ENCODE data around the gene PACS1.

PACS1 gene

DNA sequence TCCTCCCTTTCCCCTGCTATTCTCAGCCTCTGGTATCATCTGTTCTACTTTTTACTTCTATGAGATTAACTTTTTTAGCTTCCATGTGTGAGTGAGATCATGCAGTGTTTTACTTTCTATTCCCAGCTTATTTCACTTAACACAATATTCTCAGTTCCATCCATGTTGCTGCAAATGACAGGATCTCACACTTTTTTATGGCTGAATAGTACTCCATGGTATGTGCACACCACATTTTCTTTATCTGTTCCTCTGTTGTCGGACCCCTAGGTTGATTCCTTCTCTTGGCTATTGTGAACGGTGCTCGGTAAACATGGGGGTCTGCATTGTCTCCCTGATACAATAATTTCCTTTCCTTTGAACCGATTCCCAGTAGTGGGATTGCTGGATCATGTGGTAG is 117.4 kb downstream of the PACS1 start:
- TF ChIP-seq PAX5 (IDR thresholded peaks at IDR 0.05; ENCODE audit: insufficient read depth, low read length, severe bottlenecking): no peak
- TF ChIP-seq POU2F2 (IDR thresholded peaks at IDR 0.05; ENCODE audit: low read depth, low read length): no peak
- TF ChIP-seq TAF1 (IDR thresholded peaks at IDR 0.05; ENCODE audit: low read depth, low read length): no peak
- TF ChIP-seq SPI1 (IDR thresholded peaks at IDR 0.05; ENCODE audit: low read depth, low read length): no peak
- no peak for TF ChIP-seq POLR2AphosphoS5 (IDR thresholded peaks at IDR 0.05; ENCODE audit: low read depth, low read length)
- TF ChIP-seq POLR2A (IDR thresholded peaks at IDR 0.05; ENCODE audit: low read depth, low read length): no peak
- FAIRE-seq (no peak), DNase-seq (ENCODE audit: insufficient read length, low spot score) (no peak)

DNA sequence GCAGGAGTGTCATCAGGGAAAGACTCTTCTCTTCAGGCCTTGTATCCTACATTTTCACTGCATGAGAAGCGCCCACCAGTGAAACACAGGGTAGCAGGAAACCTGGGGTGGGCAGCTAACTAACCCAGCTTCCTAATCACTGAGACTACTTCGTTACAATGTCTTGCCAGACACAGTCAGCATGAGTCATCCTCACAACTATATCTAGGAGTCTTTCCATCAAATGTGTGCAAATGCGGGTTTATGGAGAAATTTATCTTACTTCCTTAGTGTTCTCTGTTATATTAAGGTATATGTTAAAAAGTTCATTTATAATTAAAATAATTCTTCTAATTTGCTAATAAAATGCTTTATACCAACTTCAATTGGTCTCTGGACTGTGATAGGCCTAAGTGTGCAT is 118.5 kb downstream of the PACS1 start:
- no peak for DNase-seq (ENCODE audit: insufficient read length, low spot score)
- no peak for TF ChIP-seq TAF1 (IDR thresholded peaks at IDR 0.05; ENCODE audit: low read depth, low read length)
- TF ChIP-seq PAX5 (IDR thresholded peaks at IDR 0.05; ENCODE audit: insufficient read depth, low read length, severe bottlenecking): no peak
- TF ChIP-seq POU2F2 (IDR thresholded peaks at IDR 0.05; ENCODE audit: low read depth, low read length): no peak
- TF ChIP-seq POLR2A (IDR thresholded peaks at IDR 0.05; ENCODE audit: low read depth, low read length): no peak
- no peak for TF ChIP-seq POLR2AphosphoS5 (IDR thresholded peaks at IDR 0.05; ENCODE audit: low read depth, low read length)
- TF ChIP-seq SPI1 (IDR thresholded peaks at IDR 0.05; ENCODE audit: low read depth, low read length): no peak

GRCh38 chr11:66189031-66189745 is 119.1 kb downstream of the PACS1 start:
- no peak for DNase-seq (ENCODE audit: insufficient read length, low spot score)
- TF ChIP-seq PAX5 (IDR thresholded peaks at IDR 0.05; ENCODE audit: insufficient read depth, low read length, severe bottlenecking): no peak
- no peak for TF ChIP-seq POU2F2 (IDR thresholded peaks at IDR 0.05; ENCODE audit: low read depth, low read length)
- TF ChIP-seq POLR2AphosphoS5 (IDR thresholded peaks at IDR 0.05; ENCODE audit: low read depth, low read length): no peak
- TF ChIP-seq POLR2A (IDR thresholded peaks at IDR 0.05; ENCODE audit: low read depth, low read length): no peak
- no peak for TF ChIP-seq TAF1 (IDR thresholded peaks at IDR 0.05; ENCODE audit: low read depth, low read length)
- TF ChIP-seq SPI1 (IDR thresholded peaks at IDR 0.05; ENCODE audit: low read depth, low read length): no peak
- no peak for FAIRE-seq

More for the DNA sequence above, 118.5 kb downstream of the PACS1 start:
- FAIRE-seq: no peak

GRCh38 chr11:66190786-66191185 is 120.7 kb downstream of the PACS1 start:
- FAIRE-seq (no peak), DNase-seq (ENCODE audit: insufficient read length, low spot score) (no peak)
- no peak for TF ChIP-seq POLR2A (IDR thresholded peaks at IDR 0.05; ENCODE audit: low read depth, low read length)
- TF ChIP-seq SPI1 (IDR thresholded peaks at IDR 0.05; ENCODE audit: low read depth, low read length): no peak
- no peak for TF ChIP-seq POLR2AphosphoS5 (IDR thresholded peaks at IDR 0.05; ENCODE audit: low read depth, low read length)
- TF ChIP-seq PAX5 (IDR thresholded peaks at IDR 0.05; ENCODE audit: insufficient read depth, low read length, severe bottlenecking): no peak
- TF ChIP-seq TAF1 (IDR thresholded peaks at IDR 0.05; ENCODE audit: low read depth, low read length): no peak
- no peak for TF ChIP-seq POU2F2 (IDR thresholded peaks at IDR 0.05; ENCODE audit: low read depth, low read length)

GRCh38 chr11:66192181-66192863 is 122.2 kb downstream of the PACS1 start:
- DNase-seq (ENCODE audit: insufficient read length, low spot score) (no peak), FAIRE-seq (no peak)
- no peak for TF ChIP-seq POU2F2 (IDR thresholded peaks at IDR 0.05; ENCODE audit: low read depth, low read length)
- no peak for TF ChIP-seq POLR2A (IDR thresholded peaks at IDR 0.05; ENCODE audit: low read depth, low read length)
- no peak for TF ChIP-seq SPI1 (IDR thresholded peaks at IDR 0.05; ENCODE audit: low read depth, low read length)
- TF ChIP-seq POLR2AphosphoS5 (IDR thresholded peaks at IDR 0.05; ENCODE audit: low read depth, low read length): no peak

GRCh38 chr11:66194391-66194790 is 124.3 kb downstream of the PACS1 start:
- FAIRE-seq: no peak
- DNase-seq (ENCODE audit: insufficient read length, low spot score): no peak
- TF ChIP-seq TAF1 (IDR thresholded peaks at IDR 0.05; ENCODE audit: low read depth, low read length): no peak
- TF ChIP-seq POLR2AphosphoS5 (IDR thresholded peaks at IDR 0.05; ENCODE audit: low read depth, low read length): no peak

DNA sequence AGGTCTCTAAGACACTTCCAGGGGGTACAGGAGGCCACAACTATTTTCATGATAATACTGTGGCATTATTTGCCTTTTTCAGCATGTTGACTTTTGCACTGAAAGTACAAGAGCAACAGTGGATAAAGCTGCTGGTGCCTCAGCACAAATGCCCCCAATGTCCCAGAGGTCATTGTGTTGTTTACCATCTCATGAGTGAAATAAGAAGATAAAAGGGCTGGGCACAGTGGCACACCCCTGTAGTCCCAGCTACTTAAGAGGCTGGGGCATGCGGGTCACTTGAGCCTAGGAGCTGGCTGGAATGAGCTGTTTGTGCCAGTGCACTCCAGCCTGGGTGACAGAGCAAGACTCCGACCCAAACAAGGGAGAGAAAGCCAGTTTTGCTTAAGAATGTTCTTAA is 125.8 kb downstream of the PACS1 start:
- DNase-seq (ENCODE audit: insufficient read length, low spot score): no peak
- TF ChIP-seq POU2F2 (IDR thresholded peaks at IDR 0.05; ENCODE audit: low read depth, low read length) (no peak), TAF1 (IDR thresholded peaks at IDR 0.05; ENCODE audit: low read depth, low read length) (no peak), PAX5 (IDR thresholded peaks at IDR 0.05; ENCODE audit: insufficient read depth, low read length, severe bottlenecking) (no peak), POLR2A (IDR thresholded peaks at IDR 0.05; ENCODE audit: low read depth, low read length) (no peak), POLR2AphosphoS5 (IDR thresholded peaks at IDR 0.05; ENCODE audit: low read depth, low read length) (no peak), SPI1 (IDR thresholded peaks at IDR 0.05; ENCODE audit: low read depth, low read length) (no peak)
- FAIRE-seq: no peak

DNA sequence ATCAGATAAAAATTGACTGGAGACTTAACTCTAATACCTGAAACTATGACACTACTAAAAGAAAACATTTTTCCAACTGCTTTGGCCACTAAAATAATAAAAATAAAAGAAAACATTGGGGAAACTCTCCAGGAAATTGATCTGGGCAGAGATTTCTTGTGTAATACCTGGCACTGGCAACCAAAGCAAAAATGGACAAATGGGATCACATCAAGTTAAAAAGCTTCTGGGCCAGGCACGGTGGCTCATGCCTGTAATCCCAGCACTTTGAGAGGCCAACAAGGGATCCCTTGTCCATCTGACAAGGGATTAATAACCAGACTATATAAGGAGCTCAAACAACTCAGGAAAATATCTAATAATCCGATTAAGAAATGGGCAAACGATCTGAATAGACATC is 133.8 kb downstream of the PACS1 start:
- DNase-seq (ENCODE audit: insufficient read length, low spot score) (no peak), FAIRE-seq (no peak)
- TF ChIP-seq POLR2A (IDR thresholded peaks at IDR 0.05; ENCODE audit: low read depth, low read length) (no peak), POU2F2 (IDR thresholded peaks at IDR 0.05; ENCODE audit: low read depth, low read length) (no peak), TAF1 (IDR thresholded peaks at IDR 0.05; ENCODE audit: low read depth, low read length) (no peak), PAX5 (IDR thresholded peaks at IDR 0.05; ENCODE audit: insufficient read depth, low read length, severe bottlenecking) (no peak)

- DNase-seq (ENCODE audit: insufficient read length, low spot score) (no peak), FAIRE-seq (no peak)
- TF ChIP-seq POLR2A (IDR thresholded peaks at IDR 0.05; ENCODE audit: low read depth, low read length) (no peak), PAX5 (IDR thresholded peaks at IDR 0.05; ENCODE audit: insufficient read depth, low read length, severe bottlenecking) (no peak), POLR2AphosphoS5 (IDR thresholded peaks at IDR 0.05; ENCODE audit: low read depth, low read length) (no peak), SPI1 (IDR thresholded peaks at IDR 0.05; ENCODE audit: low read depth, low read length) (no peak), TAF1 (IDR thresholded peaks at IDR 0.05; ENCODE audit: low read depth, low read length) (no peak), POU2F2 (IDR thresholded peaks at IDR 0.05; ENCODE audit: low read depth, low read length) (no peak)
Observed at GRCh38 chr11:66204412-66204811, 134.3 kb downstream of the PACS1 start.

DNA sequence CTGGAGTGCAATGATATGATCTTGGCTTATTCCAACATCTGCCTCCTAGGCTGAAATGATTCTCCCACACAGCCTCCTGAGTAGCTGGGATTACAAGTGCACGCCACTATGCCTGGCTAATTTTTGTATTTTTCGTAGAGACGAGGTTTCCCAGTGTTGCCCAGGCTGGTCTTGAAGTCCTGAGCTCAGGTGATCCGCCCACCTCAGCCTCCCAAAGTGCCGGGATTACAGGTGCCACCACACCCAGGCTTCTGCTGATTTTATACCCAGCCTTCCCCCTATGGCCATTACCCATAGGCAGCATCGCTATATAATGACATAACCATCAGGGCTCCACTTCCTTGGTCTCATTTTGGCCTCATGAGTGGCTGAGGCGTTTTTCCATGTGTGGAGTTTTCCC is 137.7 kb downstream of the PACS1 start:
- no peak for TF ChIP-seq TAF1 (IDR thresholded peaks at IDR 0.05; ENCODE audit: low read depth, low read length)
- TF ChIP-seq POLR2AphosphoS5 (IDR thresholded peaks at IDR 0.05; ENCODE audit: low read depth, low read length): no peak
- no peak for TF ChIP-seq POU2F2 (IDR thresholded peaks at IDR 0.05; ENCODE audit: low read depth, low read length)
- TF ChIP-seq POLR2A (IDR thresholded peaks at IDR 0.05; ENCODE audit: low read depth, low read length): no peak
- no peak for TF ChIP-seq PAX5 (IDR thresholded peaks at IDR 0.05; ENCODE audit: insufficient read depth, low read length, severe bottlenecking)
- no peak for TF ChIP-seq SPI1 (IDR thresholded peaks at IDR 0.05; ENCODE audit: low read depth, low read length)
- FAIRE-seq (no peak), DNase-seq (ENCODE audit: insufficient read length, low spot score) (no peak)

All from GM12891 (cell line).